HG03469 (cell line): Measurements from ENCODE around the gene SPC25.
"Not testable (repeated sequence)": the region's sequence is repeated elsewhere in the genome, so short reads cannot be mapped to it uniquely, and the experiment has no call there.

Experiments
- ATAC-seq: cut with Tn5 transposase; IDR thresholded peaks from one replicate; pipeline ENCODE4 v1.9.1; 2021; ENCODE audit warnings: mild to moderate bottlenecking, moderate library complexity, moderate number of reproducible peaks; ENCODE audit not compliant: unreplicated experiment

SPC25 gene

GRCh38 chr2:168904358-168904757 is 14.1 kb upstream of the SPC25 start:
- ATAC-seq, result no peak

DNA sequence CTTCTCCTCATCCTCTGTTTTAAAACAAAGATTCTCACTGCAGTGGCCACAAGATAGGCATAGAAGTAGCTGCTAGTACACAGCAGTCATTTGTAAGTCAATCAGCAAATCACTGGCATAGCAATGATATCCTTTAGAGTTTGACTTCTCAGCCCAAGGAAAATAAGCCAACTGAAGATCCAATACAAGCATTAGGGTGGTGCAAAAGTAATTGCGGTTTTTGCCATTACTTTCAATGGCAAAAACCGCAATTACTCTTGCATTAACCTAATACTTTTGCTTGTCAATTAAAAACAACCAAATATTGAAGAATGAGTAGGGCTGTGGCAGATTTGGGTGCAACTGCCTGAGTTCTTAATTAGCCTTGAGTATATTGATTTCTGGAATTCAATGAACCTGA is 13.7 kb upstream of the SPC25 start:
- no peak for ATAC-seq

GRCh38 chr2:168901003-168901402 is 10.8 kb upstream of the SPC25 start, which contains the start of gene G6PC2:
TSS of gene G6PC2 (plus strand) at chr2:168901291. CDS start at chr2:168901332, 41 bp downstream.
- ATAC-seq, result no peak

DNA sequence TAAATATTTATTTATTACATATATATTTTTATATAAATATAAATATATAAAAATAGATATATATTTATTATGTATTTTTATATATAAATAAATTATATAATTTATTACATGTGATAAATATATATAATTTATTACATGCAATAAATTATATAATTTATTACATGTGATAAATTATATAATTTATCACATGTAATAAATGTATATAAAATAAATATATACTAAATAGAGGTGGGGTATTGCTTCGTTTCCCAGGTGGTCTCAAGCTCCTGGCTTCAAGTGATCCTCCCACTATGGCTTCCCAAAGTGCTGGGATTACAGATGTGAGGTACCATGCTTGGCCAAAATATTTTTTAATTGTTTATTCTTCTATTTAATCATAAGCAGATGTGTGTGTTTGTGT is 7.2 kb upstream of the SPC25 start:
- ATAC-seq, result no peak

- no peak for ATAC-seq
These were observed 6.6 kb upstream of the SPC25 start for GRCh38 chr2:168896783-168897182.

GRCh38 chr2:168895771-168896170 is 5.5 kb upstream of the SPC25 start:
- no peak for ATAC-seq

DNA sequence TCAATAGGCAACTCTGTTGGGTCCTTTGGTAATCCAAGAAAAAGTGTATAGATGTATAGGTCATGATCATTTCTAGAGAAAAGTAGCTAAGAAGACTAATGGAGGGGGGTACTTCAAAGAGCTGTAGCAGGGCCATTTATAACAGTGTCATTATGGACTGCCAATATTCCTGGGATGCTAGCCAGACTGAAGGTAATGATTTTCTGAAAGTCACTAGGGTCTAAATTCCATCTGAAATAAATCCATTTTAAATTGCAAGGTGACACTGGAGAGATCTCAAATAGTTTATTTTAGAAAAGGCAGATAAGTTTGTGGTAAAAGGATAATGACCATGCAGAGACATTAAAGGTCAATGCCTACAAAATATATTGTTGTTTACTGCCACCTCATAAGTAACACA is 4.5 kb upstream of the SPC25 start:
- ATAC-seq, result no peak

DNA sequence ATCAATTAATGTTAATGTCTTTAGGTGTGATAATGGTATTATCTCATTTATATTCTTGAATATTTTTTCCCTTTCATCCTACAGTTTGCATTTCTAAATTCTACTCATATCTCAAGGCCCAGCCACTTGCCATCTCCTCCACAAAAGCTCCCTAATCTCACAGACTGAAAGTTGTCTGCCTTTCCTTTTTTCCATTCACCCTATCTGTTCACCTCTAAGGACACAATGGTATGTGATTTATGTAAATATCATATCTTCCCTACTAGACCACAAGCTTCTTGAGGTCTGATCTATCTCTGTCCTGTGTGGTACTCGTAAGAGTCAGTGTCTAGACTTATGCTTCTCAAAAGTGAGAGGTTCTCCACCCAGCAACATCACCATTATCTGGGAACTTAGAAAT is 3.9 kb upstream of the SPC25 start:
- no peak for ATAC-seq

DNA sequence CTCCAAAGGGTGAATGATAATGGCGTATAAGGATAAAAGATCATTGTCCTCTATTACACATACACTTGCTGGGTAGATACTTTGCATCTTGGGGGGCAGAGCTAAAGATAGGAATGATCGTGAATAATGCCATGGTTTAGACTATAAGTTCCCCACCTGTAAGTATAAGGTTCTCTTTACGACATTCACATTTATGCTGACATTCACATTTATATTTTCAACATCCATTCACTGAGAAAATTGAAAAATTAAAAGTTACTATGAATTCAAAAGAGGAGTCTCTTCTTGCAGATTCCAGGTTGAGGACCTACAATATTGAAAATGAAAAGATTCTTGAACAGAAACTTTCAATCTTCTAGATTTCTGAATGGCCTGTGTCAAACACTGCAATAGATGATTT is 2.1 kb upstream of the SPC25 start:
- ATAC-seq, result no peak

DNA sequence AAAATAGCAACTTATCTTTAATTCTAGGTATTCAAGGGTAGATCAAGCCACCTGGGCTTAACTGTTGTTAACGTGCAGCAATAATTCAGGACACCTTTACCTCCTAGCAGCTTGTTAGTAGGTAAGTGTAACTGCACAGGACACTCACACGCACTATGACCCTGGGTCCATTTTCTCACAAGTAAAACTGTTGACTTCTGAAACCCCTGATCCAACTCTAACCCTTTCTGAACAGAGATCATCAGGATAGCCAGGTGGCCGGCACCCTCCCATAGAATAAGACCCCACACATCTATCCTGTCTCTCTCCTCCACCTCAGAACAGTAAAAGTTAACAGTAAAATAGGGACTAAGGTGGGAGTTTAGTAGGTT is 610 bp downstream of the SPC25 start:
- no peak for ATAC-seq

DNA sequence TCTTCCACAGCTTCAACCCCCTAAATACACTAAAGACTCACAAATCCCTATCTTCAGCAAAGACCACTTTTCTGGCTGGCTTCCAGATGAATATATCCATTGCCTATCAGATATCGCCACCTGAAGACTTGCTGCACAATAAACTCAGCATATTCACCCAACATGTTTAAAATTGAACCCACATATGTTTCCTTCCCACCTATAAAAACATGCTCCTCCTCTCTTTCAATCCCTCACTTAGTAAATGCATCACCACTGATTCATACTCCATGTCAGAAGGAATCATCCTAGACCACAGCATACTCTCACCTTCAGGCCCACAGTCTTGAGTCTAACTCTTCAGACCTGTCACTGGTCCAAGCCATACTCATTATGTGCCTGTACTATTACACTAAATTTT is 5.3 kb downstream of the SPC25 start:
- ATAC-seq, result no peak

- not testable (repeated sequence) for ATAC-seq
These were observed 8.1 kb downstream of the SPC25 start for GRCh38 chr2:168882163-168882562.

GRCh38 chr2:168874368-168875054 is 15.7 kb downstream of the SPC25 start:
- no peak for ATAC-seq

- not testable (repeated sequence) for ATAC-seq
These were observed 19.4 kb downstream of the SPC25 start for GRCh38 chr2:168870824-168871223.

GRCh38 chr2:168870369-168870768 is 19.9 kb downstream of the SPC25 start:
- ATAC-seq, result not testable (repeated sequence)

- not testable (repeated sequence) for ATAC-seq
These were observed 23.1 kb downstream of the SPC25 start for GRCh38 chr2:168867164-168867563.

DNA sequence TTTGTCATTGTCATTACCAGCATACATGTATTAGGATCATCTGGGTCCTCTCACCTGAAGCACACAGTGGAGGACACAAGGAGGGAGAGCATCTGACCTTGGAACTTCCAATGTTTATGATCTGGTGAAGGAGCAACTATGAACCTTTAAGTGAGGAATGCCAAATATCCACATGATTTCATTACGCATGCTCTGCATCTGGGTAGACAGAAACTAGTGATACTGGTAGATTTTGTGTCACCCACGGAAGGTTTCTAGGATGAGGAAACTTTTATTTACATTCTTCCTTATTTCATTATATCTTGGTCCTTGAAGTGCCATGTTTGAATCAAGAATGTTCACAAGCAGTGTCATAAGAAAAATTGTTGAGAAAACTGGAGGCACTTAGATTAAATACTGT is 32.1 kb downstream of the SPC25 start:
- no peak for ATAC-seq

DNA sequence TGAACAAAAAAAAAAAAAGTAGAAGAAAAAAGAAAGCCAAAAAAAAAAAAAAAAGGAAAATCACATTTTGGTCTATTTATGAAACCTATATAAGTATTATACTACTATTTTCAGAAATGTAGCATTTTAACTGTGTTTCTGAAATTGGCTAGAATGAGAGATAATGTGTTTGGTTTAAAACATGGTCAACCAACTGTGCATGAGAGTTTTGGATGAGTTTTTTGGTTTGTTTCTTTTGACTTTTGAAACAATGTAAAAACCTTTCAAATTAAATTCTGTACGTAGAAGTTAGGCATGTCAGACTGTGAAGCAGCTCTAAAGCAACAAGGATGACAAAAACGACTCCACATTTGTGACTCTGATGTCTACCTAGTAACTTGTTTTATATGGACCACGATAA is 34.6 kb downstream of the SPC25 start:
- no peak for ATAC-seq

- no peak for ATAC-seq
These were observed 35.6 kb downstream of the SPC25 start for GRCh38 chr2:168854651-168855050.

DNA sequence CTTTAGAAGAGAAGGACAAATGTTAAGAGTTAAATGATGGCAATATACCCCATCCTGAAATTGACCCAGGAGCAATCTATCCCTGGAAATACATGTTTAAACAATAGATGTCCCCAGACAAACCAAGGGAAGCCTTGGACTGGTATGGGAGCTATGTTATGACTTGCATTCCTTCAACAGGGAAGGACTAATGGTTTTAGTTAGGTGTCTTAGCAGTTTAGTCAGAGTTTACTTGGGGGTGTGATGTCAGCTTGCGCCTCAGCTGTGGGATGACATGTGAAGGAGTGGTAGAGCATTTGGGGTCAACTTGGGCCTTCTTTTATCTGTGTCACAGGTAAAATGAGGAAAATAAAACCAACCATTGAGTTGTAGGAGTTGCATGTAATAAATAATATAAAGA is 36.8 kb downstream of the SPC25 start:
- ATAC-seq, result no peak

GRCh38 chr2:168852481-168852880 is 37.7 kb downstream of the SPC25 start:
- no peak for ATAC-seq

DNA sequence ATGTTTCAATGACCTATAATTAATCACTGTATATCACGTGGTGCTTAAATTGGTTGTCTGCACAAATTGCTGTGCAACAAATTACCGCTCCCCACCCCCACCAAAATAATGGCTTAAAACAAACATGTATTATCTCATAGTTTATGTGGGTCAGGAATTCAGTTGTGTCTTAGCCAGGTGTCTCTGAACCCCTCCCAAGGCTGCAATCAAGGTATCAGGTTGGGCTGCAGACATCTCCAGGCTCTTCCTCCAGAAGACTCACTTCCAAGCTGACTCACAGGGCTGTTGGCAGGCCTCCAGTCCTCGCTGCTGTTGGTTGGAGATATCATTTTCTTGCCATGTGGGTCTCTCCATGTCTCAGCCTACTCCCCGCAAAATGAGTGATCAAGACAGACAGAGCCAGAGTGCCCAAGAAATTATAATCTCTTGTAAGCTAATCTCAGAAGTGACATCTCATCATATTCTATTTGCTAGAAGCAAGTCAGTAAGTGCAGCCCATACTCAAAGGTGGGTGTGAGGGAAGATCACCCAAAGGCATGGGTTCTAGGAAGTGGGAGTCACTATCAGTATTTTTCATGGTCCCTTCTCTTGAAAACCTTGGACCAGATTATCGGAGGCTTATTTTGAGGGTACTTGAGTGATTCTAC is 38.4 kb downstream of the SPC25 start:
- no peak for ATAC-seq

GRCh38 chr2:168850846-168851245 is 39.4 kb downstream of the SPC25 start:
- ATAC-seq, result no peak
